NCI-H526 treated with DMSO at 0.1 percent for 48 hours (cell line): Measurements from ENCODE around the gene GBF1.
A peak's percentile ranks its signal among the peaks of the same experiment; 100 is the strongest.

Source experiments
- DNase-seq: peaks from one replicate; lab custom pipeline; 2025; lab: John Stamatoyannopoulos, UW

Gene GBF1

DNA sequence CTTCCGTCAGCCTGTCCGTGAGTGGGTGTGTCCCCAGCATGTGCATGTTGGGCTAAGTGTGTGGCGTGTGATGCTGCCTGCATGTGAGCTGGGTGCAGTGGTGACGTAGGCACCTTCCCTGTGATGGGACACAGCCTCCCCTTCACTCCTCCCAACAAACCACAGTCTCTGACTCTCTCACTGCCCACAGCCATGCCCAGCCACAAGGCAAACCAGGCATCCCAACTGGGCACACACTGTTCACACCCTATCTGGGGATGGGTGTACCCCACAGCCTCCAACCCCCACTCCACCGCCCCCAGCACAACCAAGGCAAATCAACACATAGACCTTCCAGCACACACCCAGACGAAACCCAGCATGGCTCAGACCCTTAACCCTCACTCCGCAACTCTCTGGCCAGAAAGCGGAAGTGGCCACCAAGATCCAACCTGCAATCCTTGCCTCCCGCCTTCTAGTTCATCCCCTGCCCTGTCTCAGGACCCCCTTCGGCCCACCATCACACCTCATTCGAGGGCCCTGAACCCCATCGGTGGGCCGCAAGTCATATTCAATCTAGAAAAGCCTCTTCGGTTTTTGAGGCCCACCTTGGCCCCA is 162.9 kb downstream of the GBF1 start:
- DNase-seq = no peak

DNA sequence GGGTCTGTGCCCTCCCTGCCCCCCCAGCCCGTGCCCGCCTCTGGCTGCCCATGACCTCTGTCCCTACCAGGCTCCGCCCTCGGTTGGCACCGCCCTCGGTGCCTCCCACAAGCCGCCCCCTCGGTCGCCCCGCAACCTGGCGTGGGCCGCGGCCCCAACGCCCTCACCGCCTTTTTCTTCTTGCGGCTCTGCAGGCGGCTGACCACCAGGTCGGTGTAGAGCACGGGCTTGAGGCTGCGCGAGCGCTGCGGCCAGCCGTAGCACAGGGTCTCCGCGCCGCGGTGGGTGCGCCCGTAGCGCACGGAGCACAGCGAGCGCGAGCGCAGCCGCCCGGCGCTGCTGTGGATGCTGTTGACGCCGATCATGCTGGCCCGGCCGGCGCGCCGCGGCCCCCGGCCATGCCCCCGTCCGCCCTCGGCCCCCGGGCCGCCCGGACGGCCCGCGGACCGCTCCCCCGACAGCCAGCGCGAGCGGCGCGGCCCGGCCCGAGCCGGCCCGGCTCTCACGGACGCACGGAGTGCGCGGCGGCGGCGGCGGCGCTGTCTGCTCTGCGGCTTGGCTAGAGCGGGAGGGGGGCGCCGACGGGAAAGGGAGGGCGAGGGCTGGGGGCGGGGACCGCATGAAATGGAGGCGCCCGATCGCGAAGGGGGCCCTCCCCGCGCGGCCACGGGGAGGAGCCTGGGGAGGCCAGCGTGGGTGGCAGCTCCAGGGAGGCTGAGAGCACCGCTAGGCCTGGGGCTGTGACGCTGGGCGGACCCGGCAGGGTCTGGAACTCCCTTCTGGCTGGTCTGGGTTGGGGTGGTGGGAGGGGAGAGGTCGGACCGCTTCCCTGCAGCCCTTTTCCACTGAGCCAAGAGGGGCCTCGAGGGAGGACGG is 163.6 kb downstream of the GBF1 start:
- DNase-seq = no peak

- no peak for DNase-seq
These were observed 164.5 kb downstream of the GBF1 start for GRCh38 chr10:102409604-102410428.

DNA sequence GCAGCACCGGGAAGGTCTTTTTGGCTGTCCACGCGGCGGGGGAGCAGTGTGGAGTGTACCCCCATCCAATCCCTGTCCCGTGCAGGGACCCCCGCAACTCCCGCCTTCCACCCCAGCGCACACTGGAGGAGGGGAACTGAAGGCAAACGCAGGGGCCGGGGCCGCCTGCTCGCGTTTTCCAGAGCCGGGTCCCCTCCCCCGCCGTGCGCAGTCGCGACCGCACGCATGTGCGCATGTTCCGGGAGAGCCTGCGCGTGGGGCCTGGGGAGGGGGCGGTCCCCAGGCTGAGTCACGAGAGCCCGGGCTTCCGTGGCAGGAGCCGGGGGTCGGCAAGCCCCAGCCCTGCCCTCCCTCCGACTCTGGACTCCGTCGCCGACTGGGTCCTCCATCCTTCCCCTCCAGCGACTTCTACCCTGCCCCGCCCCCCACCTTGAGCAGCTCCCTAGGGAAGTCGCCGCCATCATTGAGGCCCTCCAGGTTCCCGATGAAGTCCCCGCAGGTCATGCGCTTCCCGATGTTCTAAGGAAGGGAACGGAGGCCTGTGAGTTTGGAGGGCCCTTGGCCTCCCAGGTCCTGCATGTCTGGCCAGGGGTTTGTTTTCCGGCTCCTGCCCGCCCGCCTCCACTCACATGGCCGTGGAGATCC is 165.2 kb downstream of the GBF1 start:
- no peak for DNase-seq

DNA sequence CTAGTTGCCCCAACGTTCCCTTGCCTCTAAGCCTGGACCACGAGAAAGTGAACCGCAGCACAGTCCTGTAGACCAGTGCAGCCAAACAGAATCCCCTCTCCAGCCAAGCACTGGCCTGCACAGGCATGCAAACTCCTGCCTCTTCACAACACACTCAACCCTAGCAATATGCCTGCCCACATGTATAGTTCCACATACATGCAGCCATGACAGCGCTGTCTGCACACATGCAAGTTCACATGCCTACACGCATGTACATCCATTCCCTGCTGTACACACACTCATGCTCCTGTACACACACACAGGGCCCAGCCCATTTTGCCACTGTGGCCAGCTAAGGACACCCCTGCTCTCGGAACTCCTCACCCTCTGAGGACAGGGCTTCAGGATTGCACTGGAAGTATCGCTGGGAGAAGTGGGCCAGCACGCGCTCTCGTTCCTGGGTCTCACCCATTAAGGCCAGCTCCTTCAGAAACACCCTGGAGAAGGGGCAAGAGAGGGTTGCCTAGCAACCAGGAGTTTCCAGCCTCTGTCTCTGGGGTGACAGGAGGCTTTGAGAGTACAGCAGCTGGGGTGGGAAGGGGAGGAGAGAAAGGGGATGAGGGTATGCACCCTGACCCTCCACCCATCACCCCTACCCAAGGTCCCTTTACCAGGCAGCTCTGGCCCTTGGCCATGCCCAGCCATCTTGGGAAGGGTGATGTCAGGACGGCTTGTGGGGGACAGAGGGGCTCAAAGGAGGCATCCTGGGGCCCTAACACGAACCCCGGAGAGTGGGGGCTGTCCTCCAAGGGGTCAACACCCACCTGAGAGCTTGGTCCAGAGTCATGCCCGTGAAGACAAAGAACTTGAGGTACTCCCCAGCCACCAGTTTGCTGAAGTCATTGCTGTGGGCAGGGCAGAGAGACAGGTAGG is 166.3 kb downstream of the GBF1 start:
- DNase-seq = no peak

DNA sequence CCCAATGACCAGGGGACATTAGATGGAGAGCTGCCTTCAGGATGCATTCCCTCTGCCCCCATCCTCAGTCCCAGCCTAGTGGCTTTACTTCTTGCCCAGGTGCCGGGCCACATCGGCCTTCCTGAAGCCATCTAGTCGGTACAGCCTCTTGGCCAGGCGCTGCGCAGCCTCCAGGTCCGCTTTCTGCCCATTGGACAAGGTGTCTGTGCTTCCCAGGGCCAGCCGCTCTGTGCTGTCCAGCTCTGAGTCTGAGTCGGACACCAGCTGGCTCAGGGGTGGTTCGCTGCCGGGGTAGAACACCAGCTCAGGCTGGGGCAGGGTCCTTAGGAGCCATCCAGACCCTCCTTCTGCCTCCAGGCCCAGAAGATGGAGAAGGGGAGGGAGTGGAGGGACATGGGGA is 167.0 kb downstream of the GBF1 start:
- no peak for DNase-seq

- peak; percentile 8 for DNase-seq
These were observed 167.8 kb downstream of the GBF1 start for GRCh38 chr10:102413053-102413705.

GRCh38 chr10:102413806-102414561 is 168.7 kb downstream of the GBF1 start:
- DNase-seq = no peak

DNA sequence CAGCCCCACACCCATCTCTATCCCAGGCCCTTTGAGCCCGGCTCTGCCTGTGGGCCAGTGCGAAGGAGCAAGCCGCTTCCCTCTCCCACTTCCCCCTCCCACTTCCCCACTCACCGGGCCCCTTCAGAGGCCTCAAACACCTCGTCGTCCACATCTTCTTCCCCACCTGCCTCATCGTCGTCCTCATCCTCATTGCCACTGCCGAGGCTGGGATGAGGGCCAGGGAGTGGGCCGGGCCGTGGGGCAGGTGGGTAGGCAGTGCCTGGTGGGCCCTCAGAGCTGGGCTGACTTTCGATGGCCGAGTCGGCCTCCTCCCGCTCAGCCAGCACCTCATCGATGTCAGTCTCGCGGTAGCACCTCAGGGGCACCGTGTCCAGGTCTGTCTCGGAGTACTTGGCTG is 169.4 kb downstream of the GBF1 start:
- DNase-seq = no peak

DNA sequence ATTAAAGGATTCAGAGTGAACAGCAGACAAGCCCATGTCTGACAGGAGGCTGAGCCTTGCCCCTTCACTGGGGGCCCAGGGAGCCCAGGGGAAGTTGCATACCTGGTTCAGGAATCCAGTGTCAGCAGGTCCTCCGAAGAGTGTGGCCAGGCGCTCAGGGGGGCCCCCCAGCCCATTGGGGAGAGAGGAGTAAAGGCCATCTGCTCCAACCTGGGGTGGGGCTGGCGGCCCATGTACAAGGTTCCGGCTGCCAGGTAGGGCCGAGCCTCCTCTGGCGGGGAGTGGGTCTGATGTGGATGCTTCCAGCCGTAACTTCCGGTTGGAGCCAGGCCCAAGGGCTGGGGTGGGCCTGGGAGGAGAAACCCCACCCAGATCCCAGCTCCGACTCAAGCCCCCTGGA is 171.0 kb downstream of the GBF1 start:
- DNase-seq = no peak

DNA sequence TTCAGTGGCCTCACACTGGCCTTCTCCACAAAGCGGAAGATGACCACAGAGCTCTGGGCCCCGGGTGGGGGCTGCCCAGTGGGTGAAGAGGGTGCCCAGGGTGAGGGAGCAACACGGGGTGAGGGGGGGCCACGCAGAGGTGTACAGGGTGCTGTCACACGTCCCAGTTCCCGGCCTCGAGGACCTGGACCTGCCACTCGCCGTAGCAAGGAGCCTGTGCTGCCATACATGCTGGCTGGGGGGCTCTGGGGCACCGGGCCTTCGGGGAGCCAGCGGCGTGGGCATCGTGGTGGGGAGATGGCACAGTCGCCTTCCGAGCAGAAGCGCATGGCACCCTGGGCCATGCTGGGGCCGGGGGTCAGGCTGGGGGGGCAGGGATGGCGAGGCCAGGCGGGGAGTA is 171.4 kb downstream of the GBF1 start:
- DNase-seq = no peak

GRCh38 chr10:102418622-102419268 is 173.4 kb downstream of the GBF1 start, which contains the start of gene PSD:
Gene PSD, minus strand, starts transcription at chr10:102418785. Its CDS starts 1,747 bp downstream, at chr10:102417038.
- peak; percentile 14 for DNase-seq

DNA sequence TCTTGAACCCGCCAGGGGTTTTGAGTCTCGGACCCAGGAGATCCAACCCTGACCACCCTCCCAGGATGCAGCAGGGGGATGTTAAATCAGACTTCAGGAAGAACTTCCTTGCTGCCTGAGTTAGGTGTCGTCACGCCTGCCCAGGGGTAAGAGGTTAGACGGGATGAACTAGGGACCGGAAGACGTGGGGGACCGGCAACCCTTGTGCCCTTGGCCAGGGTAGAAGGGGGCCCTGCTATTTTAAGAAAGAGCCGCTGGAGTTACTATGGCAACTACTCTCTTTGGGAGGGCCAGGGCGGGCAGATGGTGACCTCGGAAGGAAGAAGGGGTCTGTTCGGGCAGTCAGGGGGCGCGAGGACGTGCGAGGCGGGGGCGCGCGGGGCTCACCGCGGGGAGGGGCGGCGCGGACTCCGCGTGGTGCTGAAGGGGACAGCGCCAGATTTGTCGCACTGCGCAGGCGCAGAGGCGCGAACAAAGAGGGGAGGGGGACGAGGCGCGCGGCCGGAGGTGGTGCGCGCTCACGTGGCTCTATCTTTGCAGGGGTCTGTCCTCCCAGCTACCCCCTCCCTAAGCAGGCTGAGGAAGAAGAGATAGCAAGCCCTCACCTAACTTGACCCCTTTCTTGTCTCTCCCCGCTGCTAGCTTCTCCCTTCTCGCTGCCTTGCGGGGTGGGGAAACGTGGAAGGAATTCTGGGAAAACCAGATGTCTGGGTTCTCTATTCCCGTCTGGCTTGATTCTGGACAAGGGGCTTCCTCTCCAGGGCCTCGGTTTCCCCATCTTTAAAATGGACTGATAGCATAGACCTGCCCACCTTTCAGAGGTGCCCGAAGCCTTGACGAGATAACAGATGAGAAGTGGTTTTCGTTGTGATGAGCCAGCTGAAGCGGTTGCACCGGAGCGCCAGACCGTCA is 174.2 kb downstream of the GBF1 start:
- peak; percentile 41 for DNase-seq

- DNase-seq = no peak
These were observed 174.9 kb downstream of the GBF1 start for GRCh38 chr10:102420181-102420713.

DNA sequence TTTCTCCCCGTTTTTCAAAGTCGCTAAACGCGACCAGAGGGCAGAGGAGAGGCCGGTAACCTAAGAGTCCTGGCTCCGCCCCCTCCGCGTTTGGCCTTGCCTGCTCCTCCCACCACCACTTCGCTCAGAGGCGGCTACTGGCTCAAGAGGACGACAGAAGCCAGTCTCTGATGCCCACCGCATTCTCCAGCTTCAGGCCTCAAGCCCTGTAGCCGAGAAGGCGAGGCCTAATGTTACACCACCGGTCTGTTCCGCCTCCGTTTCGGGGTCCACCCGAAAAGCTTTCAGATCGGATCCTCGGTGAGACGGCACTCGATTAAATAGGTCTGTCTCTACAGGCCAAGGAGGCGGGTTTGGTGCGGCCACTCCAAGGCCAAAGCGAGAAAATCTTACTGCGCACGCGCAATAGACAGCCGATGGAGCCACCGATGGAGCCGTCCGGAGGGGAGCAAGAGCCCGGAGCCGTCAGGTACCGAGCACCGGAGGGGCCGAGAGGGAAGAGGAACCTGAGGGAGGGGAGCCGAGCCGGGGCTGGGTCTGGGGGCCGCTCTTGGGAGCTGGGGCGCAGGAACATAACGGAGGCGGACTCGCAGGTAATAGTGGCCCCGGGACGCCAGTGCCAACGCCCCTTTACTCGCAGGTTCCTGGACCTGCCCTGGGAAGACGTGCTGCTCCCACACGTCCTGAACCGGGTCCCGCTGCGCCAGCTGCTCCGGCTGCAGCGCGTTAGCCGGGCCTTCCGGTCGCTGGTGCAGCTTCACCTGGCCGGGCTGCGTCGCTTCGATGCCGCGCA is 175.6 kb downstream of the GBF1 start, which contains the start of gene FBXL15:
Gene FBXL15 (plus strand): TSS at position 123 of the 793 bp plus-strand sequence. CDS start 294 bp downstream, at position 417.
- peak; percentile 89 for DNase-seq

- no peak for DNase-seq
These were observed 176.1 kb downstream of the GBF1 start for GRCh38 chr10:102421507-102421756.
